IPS-20b (cell line): ENCODE data around the gene FGFRL1.

Experiments
- H3K27ac ChIP-seq: one replicate; pipeline ENCODE4 v1.5.1; 2013; ENCODE audit warnings: low read length
- H3K27me3 ChIP-seq: 2 replicates; pipeline ENCODE4 v1.6.1; 2013; ENCODE audit warnings: mild to moderate bottlenecking, low read length, inconsistent platforms; ENCODE audit not compliant: insufficient read depth
- H3K36me3 ChIP-seq: 2 replicates; pipeline ENCODE4 v1.6.1; 2013; ENCODE audit warnings: low read depth, mild to moderate bottlenecking, inconsistent platforms, low read length, moderate library complexity; ENCODE audit not compliant: insufficient read depth
- H3K4me1 ChIP-seq: 2 replicates; pipeline ENCODE4 v1.6.1; 2013; ENCODE audit warnings: mild to moderate bottlenecking, control low read depth, inconsistent platforms, low read length, moderate library complexity; ENCODE audit not compliant: insufficient read depth
- H3K4me3 ChIP-seq: 2 replicates; pipeline ENCODE4 v1.5.1; 2013; ENCODE audit warnings: mild to moderate bottlenecking, low read length, inconsistent platforms
- H3K9ac ChIP-seq: 2 replicates; pipeline ENCODE4 v1.6.1; 2013; ENCODE audit warnings: low read depth, mild to moderate bottlenecking, inconsistent platforms, low read length, moderate library complexity
- H3K9me3 ChIP-seq: 2 replicates; pipeline ENCODE4 v1.6.1; 2013; ENCODE audit warnings: mild to moderate bottlenecking, low read depth, low read length, inconsistent platforms; ENCODE audit not compliant: insufficient read depth

Gene FGFRL1

DNA sequence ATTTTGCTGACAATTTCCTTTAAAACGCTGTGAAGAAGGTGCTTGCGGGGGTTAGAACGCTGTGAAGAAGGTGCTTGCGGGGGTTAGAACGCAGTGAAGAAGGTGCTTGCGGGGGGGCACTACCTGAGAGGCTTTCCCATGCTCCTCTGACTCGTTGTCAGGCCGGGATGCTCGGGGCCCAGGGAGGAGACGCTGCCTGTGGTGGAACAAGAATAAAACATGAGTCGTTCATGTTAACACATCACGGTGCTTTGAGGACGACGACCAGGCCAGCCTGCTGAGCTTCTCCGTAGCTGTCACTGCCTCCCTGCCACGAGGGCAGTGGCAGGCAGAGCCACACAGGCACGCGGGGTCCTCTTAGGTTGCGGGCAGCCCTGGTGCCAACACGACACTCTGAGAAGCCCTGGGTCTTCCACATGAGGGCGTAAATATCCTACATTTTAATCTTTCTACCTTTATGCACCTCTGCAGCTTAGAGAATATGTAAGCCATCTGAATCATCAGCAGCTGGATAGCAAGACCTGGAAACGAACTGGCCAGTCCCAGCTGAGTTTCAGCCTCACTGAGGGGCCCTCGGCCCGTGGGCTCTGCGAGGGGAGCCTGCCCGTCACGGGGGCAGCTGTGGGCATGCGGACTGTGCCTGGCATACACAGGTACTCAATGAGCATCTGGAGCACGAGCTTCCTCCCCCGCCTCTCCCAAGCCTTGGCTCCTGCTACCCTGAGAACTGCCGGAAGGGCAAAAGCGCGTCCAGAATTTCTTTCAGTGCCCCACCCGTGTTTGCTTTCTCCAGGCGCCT, 47.0 kb downstream of the FGFRL1 start:
- Histone ChIP-seq H3K27ac (no peak overlapping the region), H3K4me3 (no peak overlapping the region), H3K36me3 (no peaks in the 10 kb centered on the region), H3K9ac (no peak overlapping the region), H3K27me3 (peaks cover 31% of the 10 kb centered on the region), H3K4me1 (no peaks in the 10 kb centered on the region), H3K9me3 (no peaks in the 10 kb centered on the region)

GRCh38 chr4:1058997-1059665, 47.7 kb downstream of the FGFRL1 start:
- peaks cover 26% of the 10 kb centered on the region for H3K27me3 ChIP-seq

GRCh38 chr4:1060121-1060520, 48.7 kb downstream of the FGFRL1 start:
- H3K27ac ChIP-seq: no peak overlapping the region

More at GRCh38 chr4:1058997-1059665, 47.7 kb downstream of the FGFRL1 start:
- no peak overlapping the region for H3K9ac ChIP-seq
- H3K36me3 ChIP-seq: no peaks in the 10 kb centered on the region
- no peak overlapping the region for H3K27ac ChIP-seq
- H3K9me3 ChIP-seq: no peaks in the 10 kb centered on the region
- no peak overlapping the region for H3K4me3 ChIP-seq
- no peaks in the 10 kb centered on the region for H3K4me1 ChIP-seq

DNA sequence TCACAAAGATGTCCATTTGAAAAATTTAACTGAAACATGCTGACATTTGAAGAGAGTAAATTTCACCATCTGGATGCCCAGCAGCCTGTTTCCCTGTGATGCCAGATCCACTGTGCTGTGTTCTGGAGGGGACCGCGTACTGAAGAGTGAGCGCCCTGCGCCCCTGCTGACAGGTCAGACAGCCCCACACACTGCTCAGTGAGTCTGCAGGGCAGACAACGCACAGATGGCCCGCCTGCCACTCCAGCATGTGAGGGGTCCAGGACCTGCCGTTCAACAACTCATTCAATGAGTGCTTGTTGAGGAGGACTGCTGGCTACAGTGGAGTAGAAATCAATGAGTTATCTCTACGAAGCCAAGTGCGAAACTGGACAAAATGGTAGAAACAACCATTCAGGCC, 49.2 kb downstream of the FGFRL1 start:
- H3K4me3 ChIP-seq: no peak overlapping the region
- H3K36me3 ChIP-seq: no peaks in the 10 kb centered on the region
- peaks cover 29% of the 10 kb centered on the region for H3K27me3 ChIP-seq
- H3K27ac ChIP-seq: no peak overlapping the region
- no peaks in the 10 kb centered on the region for H3K9me3 ChIP-seq
- no peak overlapping the region for H3K9ac ChIP-seq
- no peaks in the 10 kb centered on the region for H3K4me1 ChIP-seq

More at GRCh38 chr4:1060121-1060520, 48.7 kb downstream of the FGFRL1 start:
- H3K9me3 ChIP-seq: no peaks in the 10 kb centered on the region
- H3K36me3 ChIP-seq: no peaks in the 10 kb centered on the region
- H3K9ac ChIP-seq: no peak overlapping the region
- no peak overlapping the region for H3K4me3 ChIP-seq
- H3K4me1 ChIP-seq: no peaks in the 10 kb centered on the region
- peaks cover 29% of the 10 kb centered on the region for H3K27me3 ChIP-seq

GRCh38 chr4:1061056-1061700, 49.8 kb downstream of the FGFRL1 start:
- Histone ChIP-seq H3K36me3 (no peaks in the 10 kb centered on the region), H3K27ac (no peak overlapping the region), H3K4me3 (no peak overlapping the region), H3K4me1 (no peaks in the 10 kb centered on the region), H3K9ac (no peak overlapping the region), H3K9me3 (no peaks in the 10 kb centered on the region), H3K27me3 (peaks cover 23% of the 10 kb centered on the region)

DNA sequence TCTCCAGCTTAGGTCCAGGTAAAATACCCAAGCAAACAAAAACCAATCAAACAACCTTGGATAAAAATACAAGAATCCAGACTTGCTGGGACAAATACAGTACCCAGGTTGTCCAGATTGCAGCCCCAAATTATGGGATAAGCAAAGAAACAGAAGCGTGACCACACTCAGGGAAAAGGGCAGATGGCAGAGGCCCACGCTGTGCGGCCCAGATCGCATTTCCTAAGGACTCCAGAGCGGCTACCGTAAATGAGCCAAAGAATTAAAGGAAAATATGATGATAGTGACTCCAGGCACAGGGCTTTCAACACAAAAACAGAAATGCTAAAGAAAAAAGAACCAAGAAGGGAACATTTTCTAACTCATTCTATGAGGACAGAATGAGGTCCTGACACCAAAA, 50.3 kb downstream of the FGFRL1 start:
- no peak overlapping the region for H3K27ac ChIP-seq
- no peak overlapping the region for H3K4me3 ChIP-seq
- no peaks in the 10 kb centered on the region for H3K36me3 ChIP-seq
- H3K9ac ChIP-seq: no peak overlapping the region
- H3K9me3 ChIP-seq: no peaks in the 10 kb centered on the region
- no peaks in the 10 kb centered on the region for H3K4me1 ChIP-seq
- H3K27me3 ChIP-seq: peaks cover 17% of the 10 kb centered on the region; the same call in 1 of the 2 replicates

- H3K4me1 ChIP-seq: no peaks in the 10 kb centered on the region
- no peaks in the 10 kb centered on the region for H3K36me3 ChIP-seq
- no peak overlapping the region for H3K9ac ChIP-seq
- H3K9me3 ChIP-seq: no peaks in the 10 kb centered on the region
- H3K27ac ChIP-seq: no peak overlapping the region
- H3K4me3 ChIP-seq: no peak overlapping the region
- peaks cover 16% of the 10 kb centered on the region; the same call in 1 of the 2 replicates for H3K27me3 ChIP-seq
Measured at GRCh38 chr4:1062419-1062818, 51.0 kb downstream of the FGFRL1 start.

GRCh38 chr4:1065732-1066131, 54.3 kb downstream of the FGFRL1 start:
- no peak overlapping the region for H3K27ac ChIP-seq
- H3K9ac ChIP-seq: no peak overlapping the region
- H3K4me1 ChIP-seq: no peaks in the 10 kb centered on the region
- H3K4me3 ChIP-seq: no peak overlapping the region
- no peaks in the 10 kb centered on the region for H3K36me3 ChIP-seq
- H3K9me3 ChIP-seq: no peaks in the 10 kb centered on the region
- H3K27me3 ChIP-seq: peaks cover 16% of the 10 kb centered on the region; the same call in 1 of the 2 replicates

DNA sequence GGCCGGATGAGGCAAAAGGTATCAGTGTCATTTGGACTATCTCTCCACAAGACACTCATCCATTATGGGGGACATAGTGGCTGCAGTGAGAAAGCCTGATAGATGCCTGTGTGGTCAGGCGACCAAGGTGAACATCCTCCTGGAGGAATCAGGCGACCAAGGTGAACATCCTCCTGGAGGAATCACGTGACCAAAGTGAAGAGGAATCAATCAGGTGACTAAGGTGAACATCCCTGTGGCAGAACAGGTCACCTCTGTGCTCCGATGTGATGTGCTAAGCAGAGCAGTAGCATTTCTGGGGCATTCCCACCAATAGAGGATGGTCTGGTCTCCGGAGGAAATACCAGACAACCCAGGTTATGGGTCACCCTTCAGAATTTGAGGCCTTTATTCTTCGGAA, 58.0 kb downstream of the FGFRL1 start:
- no peaks in the 10 kb centered on the region for H3K4me1 ChIP-seq
- H3K27me3 ChIP-seq: peaks cover 11% of the 10 kb centered on the region; the same call in 1 of the 2 replicates
- H3K36me3 ChIP-seq: no peaks in the 10 kb centered on the region
- no peak overlapping the region for H3K27ac ChIP-seq
- H3K9me3 ChIP-seq: peaks cover 9% of the 10 kb centered on the region; the same call in 1 of the 2 replicates
- no peak overlapping the region for H3K4me3 ChIP-seq
- no peak overlapping the region for H3K9ac ChIP-seq

DNA sequence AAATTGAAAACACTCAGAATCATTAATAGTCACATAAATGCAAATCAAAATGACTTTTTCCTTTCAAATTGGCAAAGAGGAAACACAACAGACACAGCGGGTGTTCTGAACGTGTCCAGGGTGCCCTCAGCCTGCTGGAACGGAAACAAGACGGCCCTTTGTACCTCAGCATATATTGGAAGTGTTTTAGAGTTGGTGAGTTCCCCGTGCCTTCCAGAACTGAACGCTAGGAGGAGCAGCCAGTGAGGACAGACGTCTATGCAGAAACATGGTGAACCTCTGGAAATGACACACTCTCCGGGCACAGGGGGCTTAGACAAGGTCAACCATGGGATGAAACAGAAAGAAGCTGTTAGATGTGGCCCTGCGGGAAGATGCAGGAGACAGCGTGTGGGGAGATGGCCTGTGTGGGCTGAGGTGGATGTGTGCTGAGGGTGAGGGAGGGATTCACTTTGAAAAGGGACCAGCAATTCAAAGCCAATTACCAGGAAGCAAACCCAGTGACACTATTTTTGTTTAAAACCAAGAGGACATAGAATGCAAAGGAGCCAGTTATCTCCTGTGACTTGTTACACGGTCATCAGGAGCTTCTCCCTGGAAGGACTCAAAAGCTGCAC, 61.5 kb downstream of the FGFRL1 start:
- Histone ChIP-seq H3K9ac (no peak overlapping the region), H3K4me3 (no peak overlapping the region), H3K27ac (no peak overlapping the region), H3K36me3 (no peaks in the 10 kb centered on the region), H3K9me3 (peaks cover 9% of the 10 kb centered on the region; the same call in 1 of the 2 replicates), H3K27me3 (0 out of 2 replicates have a peak, but pooled peaks cover 8% of the 10 kb centered on the region), H3K4me1 (no peaks in the 10 kb centered on the region)

DNA sequence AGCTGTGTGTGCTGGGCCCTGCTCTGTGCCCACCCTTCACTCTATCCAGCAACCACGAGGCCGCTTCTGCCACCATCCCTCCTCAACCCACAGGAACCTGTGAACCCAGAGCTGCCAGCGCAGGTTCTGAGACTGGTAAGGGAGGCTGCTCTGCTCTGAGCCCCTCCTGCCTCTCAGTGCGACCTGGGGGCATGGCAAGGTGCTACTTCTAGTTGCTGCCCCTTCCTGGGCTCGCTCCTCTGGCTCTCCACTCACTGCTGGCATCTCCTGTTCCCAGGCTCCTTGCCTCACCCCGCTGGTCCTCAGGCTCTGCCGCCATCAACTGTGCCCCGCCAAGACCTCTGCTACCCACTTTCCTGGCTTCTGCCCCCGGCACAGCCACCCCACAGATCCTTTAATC, 62.7 kb downstream of the FGFRL1 start:
- Histone ChIP-seq H3K4me1 (no peaks in the 10 kb centered on the region), H3K36me3 (no peaks in the 10 kb centered on the region), H3K9ac (no peak overlapping the region; the same call in 1 of the 2 replicates), H3K27ac (no peak overlapping the region), H3K4me3 (no peak overlapping the region), H3K27me3 (0 out of 2 replicates have a peak, but pooled peaks cover 8% of the 10 kb centered on the region), H3K9me3 (peaks cover 9% of the 10 kb centered on the region; the same call in 1 of the 2 replicates)
